ENCODE results near the gene SYAP1.

DNA sequence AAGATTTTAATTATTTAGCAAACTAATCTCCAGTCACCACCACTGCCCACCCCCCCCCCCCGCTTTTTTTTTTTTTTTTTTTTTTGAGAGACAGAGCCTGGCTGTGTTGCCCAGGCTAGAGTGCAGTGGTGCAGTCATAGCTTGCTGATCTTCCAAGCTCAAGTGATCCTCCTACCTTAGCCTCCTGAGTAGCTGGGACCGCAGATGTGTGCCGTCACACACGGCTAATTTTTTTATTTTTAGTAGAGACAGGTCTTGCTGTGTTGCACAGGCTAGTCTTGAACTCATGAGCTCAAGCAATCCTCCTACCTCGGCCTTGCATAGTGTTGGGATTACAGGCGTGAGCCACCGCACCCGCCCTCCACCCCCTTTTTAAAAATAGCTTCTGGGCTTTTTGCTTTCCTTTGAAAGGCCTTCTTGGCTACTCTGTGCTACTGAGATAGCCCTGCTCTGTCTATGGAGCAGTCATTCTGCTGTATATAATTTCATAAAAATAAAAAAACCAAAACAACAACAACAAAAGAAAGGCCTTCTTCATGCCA lies 85.6 kb downstream of the SYAP1 start:
- TF ChIP-seq, protein P1, sequence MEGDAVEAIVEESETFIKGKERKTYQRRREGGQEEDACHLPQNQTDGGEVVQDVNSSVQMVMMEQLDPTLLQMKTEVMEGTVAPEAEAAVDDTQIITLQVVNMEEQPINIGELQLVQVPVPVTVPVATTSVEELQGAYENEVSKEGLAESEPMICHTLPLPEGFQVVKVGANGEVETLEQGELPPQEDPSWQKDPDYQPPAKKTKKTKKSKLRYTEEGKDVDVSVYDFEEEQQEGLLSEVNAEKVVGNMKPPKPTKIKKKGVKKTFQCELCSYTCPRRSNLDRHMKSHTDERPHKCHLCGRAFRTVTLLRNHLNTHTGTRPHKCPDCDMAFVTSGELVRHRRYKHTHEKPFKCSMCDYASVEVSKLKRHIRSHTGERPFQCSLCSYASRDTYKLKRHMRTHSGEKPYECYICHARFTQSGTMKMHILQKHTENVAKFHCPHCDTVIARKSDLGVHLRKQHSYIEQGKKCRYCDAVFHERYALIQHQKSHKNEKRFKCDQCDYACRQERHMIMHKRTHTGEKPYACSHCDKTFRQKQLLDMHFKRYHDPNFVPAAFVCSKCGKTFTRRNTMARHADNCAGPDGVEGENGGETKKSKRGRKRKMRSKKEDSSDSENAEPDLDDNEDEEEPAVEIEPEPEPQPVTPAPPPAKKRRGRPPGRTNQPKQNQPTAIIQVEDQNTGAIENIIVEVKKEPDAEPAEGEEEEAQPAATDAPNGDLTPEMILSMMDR (IDR thresholded peaks at IDR 0.05): no peak
- TF ChIP-seq POLR2AphosphoS5 (IDR thresholded peaks at IDR 0.05): no peak
- no peak for TF ChIP-seq POLR2A (IDR thresholded peaks at IDR 0.05)
- no peak for TF ChIP-seq EP300 (IDR thresholded peaks at IDR 0.05)

Data from suprapubic skin (tissue), 4 donors.